IMR-90 (cell line): Measurements from ENCODE around the gene KCNMB1. TPM values are rescaled to one million over a fixed set of nuclear protein-coding genes. Genes with fewer than 3 reads are reported as not detected.

Source experiments
- ATAC-seq: fragments of 200-7000 bp; cut with Tn5 transposase; 2 replicates; pipeline ENCODE4 v1.9.1; 2020; ENCODE audit warnings: low read depth, mild to moderate bottlenecking, moderate library complexity
- BruUV-seq: library from RNA; stranded (reverse); fragments of 400-500 nt; replicated peaks from 2 replicates; lab custom pipeline; 2021; lab: Mats Ljungman, UMichigan
- CTCF ChIA-PET: fragments of 300-600 bp; formaldehyde crosslinking; extraction: SDS; loops from one replicate; lab custom pipeline; 2021; ENCODE audit warnings: antibody characterized with exemption; lab: Yijun Ruan, JAX
- POLR2A ChIA-PET: fragments of 300-600 bp; sonication (Branson Sonifier 250); formaldehyde crosslinking; loops from one replicate; lab custom pipeline; 2022; ENCODE audit warnings: antibody characterized with exemption; ENCODE audit not compliant: unreplicated experiment; lab: Charles Lee
- DNase-seq: peaks from one replicate; pipeline ENCODE4 v3.0.0; 2013
- H2AFZ ChIP-seq: replicated peaks from 2 replicates; pipeline ENCODE3; 2013; ENCODE audit warnings: low read length, mild to moderate bottlenecking; ENCODE audit not compliant: poor library complexity
- H2AK5ac ChIP-seq: 2 replicates; pipeline ENCODE4 v1.6.1; 2013; ENCODE audit warnings: low read depth, low read length, inconsistent platforms
- H2AK9ac ChIP-seq: replicated peaks from 2 replicates; pipeline ENCODE3; 2013; ENCODE audit warnings: mild to moderate bottlenecking, low read depth, low read length, moderate library complexity; ENCODE audit not compliant: poor library complexity
- H2BK120ac ChIP-seq: 2 replicates; pipeline ENCODE4 v1.6.1; 2013; ENCODE audit warnings: low read depth, low read length, inconsistent platforms
- H2BK15ac ChIP-seq: 3 replicates; pipeline ENCODE4 v1.6.1; 2013; ENCODE audit warnings: low read depth, low read length, inconsistent platforms
- H2BK20ac ChIP-seq: 2 replicates; pipeline ENCODE4 v1.6.1; 2013; ENCODE audit warnings: low read depth, mild to moderate bottlenecking, inconsistent platforms, low read length, moderate library complexity
- H2BK5ac ChIP-seq: 2 replicates; pipeline ENCODE4 v1.6.1; 2013; ENCODE audit warnings: mild to moderate bottlenecking, low read depth, low read length, inconsistent platforms; ENCODE audit not compliant: poor library complexity, severe bottlenecking
- H3K14ac ChIP-seq: replicated peaks from 2 replicates; pipeline ENCODE4 v1.6.1; 2013; ENCODE audit warnings: low read depth, low read length, inconsistent platforms
- H3K18ac ChIP-seq: 2 replicates; pipeline ENCODE4 v1.6.1; 2013; ENCODE audit warnings: low read depth, low read length, control low read depth
- H3K23ac ChIP-seq: 2 replicates; pipeline ENCODE4 v1.6.1; 2013; ENCODE audit warnings: low read depth, low read length, inconsistent platforms
- H3K27ac ChIP-seq: 2 replicates; pipeline ENCODE4 v1.5.1; 2013; ENCODE audit warnings: mild to moderate bottlenecking, control low read depth, low read length; ENCODE audit not compliant: insufficient read depth
- H3K27me3 ChIP-seq: 2 replicates; pipeline ENCODE4 v1.6.1; 2013; ENCODE audit warnings: low read length; ENCODE audit not compliant: control insufficient read depth, insufficient read depth
- H3K36me3 ChIP-seq: 2 replicates; pipeline ENCODE4 v1.6.1; 2013; ENCODE audit warnings: low read length, mixed read lengths; ENCODE audit not compliant: control insufficient read depth, insufficient read depth
- H3K4ac ChIP-seq: 2 replicates; pipeline ENCODE4 v1.6.1; 2013; ENCODE audit warnings: low read depth, low read length, inconsistent platforms
- H3K4me1 ChIP-seq: 2 replicates; pipeline ENCODE4 v1.6.1; 2013; ENCODE audit warnings: low read length, mixed read lengths; ENCODE audit not compliant: control insufficient read depth, insufficient read depth
- H3K4me2 ChIP-seq: 2 replicates; pipeline ENCODE4 v1.6.1; 2013; ENCODE audit warnings: low read depth, mild to moderate bottlenecking, control low read depth, low read length, moderate library complexity
- H3K4me3 ChIP-seq: 2 replicates; pipeline ENCODE4 v1.5.1; 2013; ENCODE audit warnings: low read depth, mild to moderate bottlenecking, control low read depth, low read length, moderate library complexity; ENCODE audit not compliant: insufficient read depth
- H3K56ac ChIP-seq: 2 replicates; pipeline ENCODE4 v1.6.1; 2013; ENCODE audit warnings: low read length, inconsistent platforms; ENCODE audit not compliant: insufficient read depth; ENCODE audit errors: extremely low read depth
- H3K79me1 ChIP-seq, 2 experiments: 2 replicates each; pipeline ENCODE4 v1.6.1; 2013; ENCODE audit warnings: low read length in 2 of 2, inconsistent platforms in 1 of 2, low read depth in 1 of 2
- H3K9ac ChIP-seq: 2 replicates; pipeline ENCODE4 v1.6.1; 2013; ENCODE audit warnings: low read depth, low read length, control low read depth
- H3K9me1 ChIP-seq: 2 replicates; pipeline ENCODE4 v1.6.1; 2013; ENCODE audit warnings: low read length, inconsistent platforms; ENCODE audit not compliant: insufficient read depth
- H3K9me3 ChIP-seq: 2 replicates; pipeline ENCODE4 v1.6.1; 2013; ENCODE audit warnings: low read length; ENCODE audit not compliant: control insufficient read depth, insufficient read depth
- H4K20me1 ChIP-seq: 2 replicates; pipeline ENCODE4 v1.6.1; 2013; ENCODE audit warnings: low read length, inconsistent platforms; ENCODE audit not compliant: insufficient read depth
- H4K5ac ChIP-seq: 2 replicates; pipeline ENCODE4 v1.6.1; 2013; ENCODE audit warnings: mild to moderate bottlenecking, low read depth, low read length, control low read depth
- H4K8ac ChIP-seq, 2 experiments: 2 replicates each; pipeline ENCODE4 v1.6.1; 2013; ENCODE audit warnings: low read depth in 2 of 2, low read length in 2 of 2, control low read depth in 1 of 2, inconsistent platforms in 1 of 2
- H4K91ac ChIP-seq: 2 replicates; pipeline ENCODE4 v1.6.1; 2013; ENCODE audit warnings: low read depth, low read length, inconsistent platforms; ENCODE audit not compliant: insufficient read depth
- BHLHE40 ChIP-seq: fragments of 150-350 bp; IDR thresholded peaks from 2 replicates; pipeline ENCODE4 v1.6.1; 2016; ENCODE audit warnings: mild to moderate bottlenecking, low read depth, low read length
- CEBPB ChIP-seq: IDR thresholded peaks from 2 replicates; pipeline ENCODE4 v1.6.1; 2012; ENCODE audit warnings: low read depth, low read length, improper control_type of control experiment
- CHD1 ChIP-seq: IDR thresholded peaks from 2 replicates; pipeline ENCODE4 v1.6.1; 2012; ENCODE audit warnings: low read depth, low read length, improper control_type of control experiment
- CTCF ChIP-seq: conservative IDR thresholded peaks from 2 replicates; pipeline ENCODE4 v1.5.1; 2012; ENCODE audit warnings: mild to moderate bottlenecking, low read depth, low read length, improper control_type of control experiment
- ELK1 ChIP-seq: fragments of 150-350 bp; IDR thresholded peaks from 2 replicates; pipeline ENCODE4 v1.6.1; 2016; ENCODE audit warnings: low read depth, mild to moderate bottlenecking, low read length, moderate library complexity, borderline replicate concordance
- FOS ChIP-seq: fragments of 150-350 bp; IDR thresholded peaks from 2 replicates; pipeline ENCODE4 v1.6.1; 2016; ENCODE audit warnings: low read depth, low read length
- MAFK ChIP-seq: IDR thresholded peaks from 2 replicates; pipeline ENCODE4 v1.6.1; 2012; ENCODE audit warnings: low read depth, low read length, improper control_type of control experiment
- MAZ ChIP-seq: IDR thresholded peaks from 2 replicates; pipeline ENCODE4 v1.6.1; 2012; ENCODE audit warnings: low read depth, mild to moderate bottlenecking, low read length, improper control_type of control experiment, moderate library complexity, borderline replicate concordance
- MXI1 ChIP-seq: IDR thresholded peaks from 2 replicates; pipeline ENCODE4 v1.6.1; 2012; ENCODE audit warnings: low read depth, mild to moderate bottlenecking, low read length, moderate library complexity, borderline replicate concordance
- NFE2L2 ChIP-seq: fragments of 150-350 bp; IDR thresholded peaks from 2 replicates; pipeline ENCODE4 v1.6.1; 2016; ENCODE audit warnings: low read depth, mild to moderate bottlenecking, low read length
- POLR2A ChIP-seq: IDR thresholded peaks from 2 replicates; pipeline ENCODE4 v1.6.1; 2012; ENCODE audit warnings: mild to moderate bottlenecking, low read depth, low read length
- RAD21 ChIP-seq: IDR thresholded peaks from 2 replicates; pipeline ENCODE4 v1.6.1; 2012; ENCODE audit warnings: low read length, improper control_type of control experiment
- RCOR1 ChIP-seq: IDR thresholded peaks from 2 replicates; pipeline ENCODE4 v1.6.1; 2012; ENCODE audit warnings: mild to moderate bottlenecking, low read length, improper control_type of control experiment; ENCODE audit not compliant: insufficient replicate concordance
- RFX5 ChIP-seq: IDR thresholded peaks from 2 replicates; pipeline ENCODE4 v1.8.0; 2012; ENCODE audit warnings: low read depth, mild to moderate bottlenecking, low read length, moderate library complexity
- SMC3 ChIP-seq: fragments of 150-350 bp; IDR thresholded peaks from 2 replicates; pipeline ENCODE4 v1.6.1; 2016; ENCODE audit warnings: low read depth, mild to moderate bottlenecking, antibody characterized with exemption, low read length, moderate library complexity
- WGBS, 2 experiments: methylation state at CpG; one replicate each; pipeline versions ENCODE4 v1.1.5 to v1.1.7; 2013; ENCODE audit warnings: missing lambda C conversion rate in 2 of 2; ENCODE audit not compliant: insufficient read length in 1 of 2; ENCODE audit errors: extremely low coverage in 2 of 2; 5-methylcytosine and 5-hydroxymethylcytosine counted together
- dilution Hi-C: fragments of 300-500 bp; cut with HindIII; formaldehyde crosslinking; loops from one replicate; pipeline ENCODE4 v1.14.3; 2018; ENCODE audit warnings: low sequenced_read_pairs; ENCODE audit not compliant: unreplicated experiment
- in situ Hi-C: fragments of 300-500 bp; cut with MboI; formaldehyde crosslinking; loops from 3 replicates; pipeline ENCODE4 v1.14.3; 2019; ENCODE audit warnings: low sequenced_read_pairs, inconsistent platforms, mixed read lengths
- intact Hi-C: fragments of 100-400 bp; cut with micrococcal nuclease; formaldehyde crosslinking; loops from 2 replicates; pipeline ENCODE4 v1.10.0; 2022
- polyA plus RNA-seq, 3 experiments: library from polyadenylated mRNA; depleted of rRNA; stranded (reverse); fragments of >200 nt; gene quantifications; 2 replicates each; pipeline ENCODE4 v1.2.3, GENCODE V29; 2012; ENCODE audit warnings: low replicate concordance in 1 of 3
- total RNA-seq: library from RNA; depleted of rRNA; stranded (reverse); fragments of >200 nt; gene quantifications from 2 replicates; pipeline ENCODE4 v1.2.3, GENCODE V29; 2012
- TF ChIP-seq, protein P1 (sequence below): fragments of 150-350 bp; IDR thresholded peaks from 2 replicates; pipeline ENCODE4 v1.6.1; 2017; ENCODE audit warnings: mild to moderate bottlenecking, antibody characterized with exemption, low read length, low read depth

Gene KCNMB1
- total and polyA plus RNA-seq, 2 of the 4 experiments (the other 2 are of a cell fraction), result not detected

DNA sequence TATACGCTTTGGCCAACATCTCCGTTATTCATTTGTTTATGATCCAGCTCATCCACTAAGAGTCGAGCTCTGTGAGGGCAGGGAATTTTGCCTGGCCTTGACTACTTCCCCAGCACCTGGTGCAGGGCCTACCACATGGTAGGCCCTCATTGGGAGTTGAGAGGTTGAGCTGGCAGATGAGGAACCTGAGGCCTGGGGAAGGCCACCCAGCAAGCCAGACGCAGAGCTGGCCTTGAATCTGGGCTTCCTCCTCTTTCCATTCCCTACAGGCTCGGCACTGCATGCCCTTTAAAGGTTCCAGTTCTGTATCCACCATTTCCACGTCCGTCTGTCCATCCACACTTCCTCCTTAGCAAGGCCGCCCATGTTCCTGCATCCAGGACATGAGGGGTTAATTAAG is 24.2 kb downstream of the KCNMB1 start:
- H4K5ac ChIP-seq, result no peak overlapping the region
- intact Hi-C loops (no loop called here), dilution Hi-C loops (no loop called here), in situ Hi-C loops (no loop called here)
- no peak overlapping the region for H2AK9ac ChIP-seq
- H2AK5ac ChIP-seq, result no peak overlapping the region
- no peak overlapping the region for H2AFZ ChIP-seq
- no peak overlapping the region for H3K9ac ChIP-seq
- no peak overlapping the region for H3K27ac ChIP-seq
- H2BK120ac ChIP-seq, result no peak overlapping the region
- no peak overlapping the region for H2BK20ac ChIP-seq
- WGBS, 2 experiments, result no CpG with 5 or more reads among the region's 8 CpGs
- ChIA-PET CTCF (no interaction called here), POLR2A (no interaction called here)
- TF ChIP-seq MAZ (no peak), CHD1 (no peak), RCOR1 (no peak), MXI1 (no peak), RAD21 (no peak), MAFK (no peak), CEBPB (no peak), FOS (no peak), SMC3 (no peak), BHLHE40 (no peak), NFE2L2 (no peak), RFX5 (no peak), CTCF (no peak), ELK1 (no peak), POLR2A (no peak)
- TF ChIP-seq, protein P1, sequence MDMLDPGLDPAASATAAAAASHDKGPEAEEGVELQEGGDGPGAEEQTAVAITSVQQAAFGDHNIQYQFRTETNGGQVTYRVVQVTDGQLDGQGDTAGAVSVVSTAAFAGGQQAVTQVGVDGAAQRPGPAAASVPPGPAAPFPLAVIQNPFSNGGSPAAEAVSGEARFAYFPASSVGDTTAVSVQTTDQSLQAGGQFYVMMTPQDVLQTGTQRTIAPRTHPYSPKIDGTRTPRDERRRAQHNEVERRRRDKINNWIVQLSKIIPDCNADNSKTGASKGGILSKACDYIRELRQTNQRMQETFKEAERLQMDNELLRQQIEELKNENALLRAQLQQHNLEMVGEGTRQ, result no peak
- H4K91ac ChIP-seq, result no peak overlapping the region
- DNase-seq, result no peak
- H4K8ac ChIP-seq, result no peak overlapping the region
- no peaks in the 10 kb centered on the region for H3K79me1 ChIP-seq
- H4K20me1 ChIP-seq, result no peaks in the 10 kb centered on the region
- BruUV-seq, result no TSS peak
- no peak overlapping the region for H3K18ac ChIP-seq
- H2BK5ac ChIP-seq, result no peak overlapping the region
- no peak for ATAC-seq
- H2BK15ac ChIP-seq, result no peak overlapping the region
- H3K4me2 ChIP-seq, result no peak overlapping the region
- no peak overlapping the region for H3K14ac ChIP-seq
- H3K4me1 ChIP-seq, result no peaks in the 10 kb centered on the region
- no peaks in the 10 kb centered on the region for H3K36me3 ChIP-seq
- H3K9me1 ChIP-seq, result no peaks in the 10 kb centered on the region
- H3K4me3 ChIP-seq, result no peak overlapping the region
- H3K23ac ChIP-seq, result no peak overlapping the region
- H3K9me3 ChIP-seq, result no peaks in the 10 kb centered on the region
- H3K4ac ChIP-seq, result no peak overlapping the region
- no peak overlapping the region for H3K56ac ChIP-seq
- H3K27me3 ChIP-seq, result no peaks in the 10 kb centered on the region
